ACC112 (cell line): ENCODE results near the gene NFKBIB.

Experiments
- H2AFZ ChIP-seq: fragments of 200-600 bp; sonication (generic); one replicate; pipeline ENCODE4 v1.6.0; 2017; ENCODE audit warnings: antibody characterized with exemption, low read length; ENCODE audit not compliant: unreplicated experiment
- H3K27ac ChIP-seq: fragments of 200-600 bp; sonication (generic); 2 replicates; pipeline ENCODE4 v1.5.1; 2014; ENCODE audit warnings: low read depth, mild to moderate bottlenecking, antibody characterized with exemption, low read length, moderate library complexity
- H3K27me3 ChIP-seq: fragments of 200-600 bp; sonication (generic); 2 replicates; pipeline ENCODE4 v1.6.1; 2014; ENCODE audit warnings: mild to moderate bottlenecking, antibody characterized with exemption, low read length, moderate library complexity, mixed read lengths; ENCODE audit not compliant: insufficient read depth
- H3K36me3 ChIP-seq: fragments of 200-600 bp; sonication (generic); 2 replicates; pipeline ENCODE4 v1.6.1; 2016; ENCODE audit warnings: mild to moderate bottlenecking, antibody characterized with exemption, low read length, moderate library complexity, mixed read lengths; ENCODE audit not compliant: insufficient read depth
- H3K4me1 ChIP-seq: fragments of 200-600 bp; sonication (generic); one replicate; pipeline ENCODE4 v1.6.1; 2016; ENCODE audit warnings: low read length, mixed read lengths; ENCODE audit not compliant: insufficient read depth, unreplicated experiment, control insufficient read depth
- H3K4me3 ChIP-seq: fragments of 200-600 bp; sonication (generic); 2 replicates; pipeline ENCODE4 v1.5.1; 2014; ENCODE audit warnings: mild to moderate bottlenecking, low read depth, low read length
- H3K79me2 ChIP-seq: fragments of 200-600 bp; sonication (generic); one replicate; pipeline ENCODE4 v1.6.0; 2016; ENCODE audit warnings: low read length; ENCODE audit not compliant: control insufficient read depth, unreplicated experiment, insufficient read depth

NFKBIB gene

DNA sequence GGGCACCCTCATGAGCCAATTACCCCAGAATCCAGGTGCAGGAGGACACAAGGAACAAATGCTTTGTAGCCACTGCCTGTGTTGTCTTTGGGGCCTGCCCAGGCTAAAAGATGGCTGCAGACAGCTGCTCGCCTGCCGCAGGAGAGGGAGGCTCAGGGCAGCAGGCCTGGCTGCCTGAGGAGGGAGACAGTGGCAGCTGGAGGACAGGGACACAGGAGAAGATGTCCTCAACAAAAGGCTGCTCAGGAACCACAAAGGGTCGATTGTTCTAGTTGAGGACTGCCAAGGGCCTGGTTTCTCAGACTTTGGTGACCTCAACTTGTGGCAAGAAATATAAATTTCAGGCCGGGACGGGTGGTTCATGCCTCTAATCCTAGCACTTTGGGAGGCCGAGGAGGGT lies 8.0 kb upstream of the NFKBIB start:
- no peak overlapping the region for H3K4me3 ChIP-seq
- no peaks in the 10 kb centered on the region for H3K79me2 ChIP-seq
- no peak overlapping the region for H2AFZ ChIP-seq

DNA sequence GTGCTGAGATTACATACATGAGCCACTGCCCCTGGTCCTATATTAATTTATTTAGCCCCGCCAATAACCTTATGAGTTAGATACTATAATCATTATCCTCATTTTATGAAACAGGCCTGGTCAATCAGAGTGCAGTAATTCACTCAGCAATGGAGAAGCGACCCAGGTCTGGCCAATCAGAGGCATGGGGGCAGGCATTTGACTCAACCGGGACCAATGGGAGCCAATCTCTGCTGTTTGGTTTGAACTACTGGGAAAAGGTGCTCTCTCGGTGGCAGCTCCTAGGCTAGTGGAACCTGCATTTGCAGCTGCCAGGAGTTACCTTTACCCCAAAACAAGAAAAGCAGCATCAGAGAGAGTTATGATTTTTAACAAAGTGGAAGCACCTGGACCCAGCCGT lies 6.9 kb upstream of the NFKBIB start:
- Histone ChIP-seq H3K36me3 (no peaks in the 10 kb centered on the region), H3K27ac (no peak overlapping the region), H2AFZ (no peak overlapping the region), H3K79me2 (no peaks in the 10 kb centered on the region), H3K4me3 (no peak overlapping the region), H3K27me3 (no peaks in the 10 kb centered on the region), H3K4me1 (no peaks in the 10 kb centered on the region)

More for the DNA sequence above, 8.0 kb upstream of the NFKBIB start:
- no peak overlapping the region for H3K27ac ChIP-seq
- no peaks in the 10 kb centered on the region for H3K27me3 ChIP-seq
- no peaks in the 10 kb centered on the region for H3K4me1 ChIP-seq
- no peaks in the 10 kb centered on the region for H3K36me3 ChIP-seq

DNA sequence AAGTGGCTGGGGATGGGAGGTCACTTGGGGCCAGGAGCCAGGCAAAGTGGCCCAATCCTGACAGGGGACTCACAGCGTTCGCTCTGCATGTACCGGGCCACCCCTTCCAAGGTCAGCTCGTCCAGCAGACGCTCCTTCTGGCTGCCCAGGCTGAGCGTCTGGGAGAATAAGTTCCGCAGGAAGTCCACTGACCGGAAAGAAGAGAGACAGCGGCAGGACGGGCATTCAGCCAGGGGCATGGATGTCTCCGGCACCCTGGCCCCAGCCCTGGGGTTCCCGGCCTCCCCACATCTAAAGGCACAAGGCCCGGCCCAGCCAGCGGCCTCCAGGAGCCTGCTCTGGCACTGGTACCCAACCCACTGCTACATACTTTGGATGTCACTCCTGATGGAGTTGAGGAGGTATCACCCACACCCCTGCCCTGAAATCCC lies 6.4 kb upstream of the NFKBIB start:
- no peaks in the 10 kb centered on the region for H3K4me1 ChIP-seq
- no peaks in the 10 kb centered on the region for H3K79me2 ChIP-seq

DNA sequence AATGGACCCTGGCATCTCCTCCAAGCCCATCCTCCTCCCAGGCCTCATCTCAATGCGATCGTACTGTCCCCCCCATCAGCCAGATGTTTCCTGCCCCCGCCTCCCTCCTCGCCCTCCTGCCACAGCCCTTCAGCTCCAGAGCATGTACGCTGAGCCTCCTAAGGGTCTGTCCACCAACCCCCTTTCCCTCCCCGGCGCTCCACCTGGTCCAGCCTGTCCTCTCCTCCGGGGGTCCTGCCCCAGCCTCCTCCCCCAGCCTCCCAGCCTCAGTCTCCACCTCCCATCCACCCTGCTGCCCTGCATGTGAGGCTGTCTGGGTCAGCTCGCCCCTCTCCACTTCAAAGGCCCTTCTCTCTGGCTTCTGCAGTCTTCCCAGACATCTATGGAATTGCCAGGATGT lies 4.8 kb upstream of the NFKBIB start:
- no peaks in the 10 kb centered on the region for H3K27me3 ChIP-seq
- no peak overlapping the region for H3K4me3 ChIP-seq

More for the DNA sequence above, 6.4 kb upstream of the NFKBIB start:
- Histone ChIP-seq H3K27me3 (no peaks in the 10 kb centered on the region), H3K27ac (no peak overlapping the region), H2AFZ (no peak overlapping the region), H3K36me3 (no peaks in the 10 kb centered on the region), H3K4me3 (no peak overlapping the region)

GRCh38 chr19:38898788-38899446 lies 852 bp upstream of the NFKBIB start:
- peak overlapping the region; percentile 90 for H3K4me3 ChIP-seq
- no peak overlapping the region for H3K27ac ChIP-seq
- no peaks in the 10 kb centered on the region for H3K36me3 ChIP-seq
- H3K4me1 ChIP-seq = no peaks in the 10 kb centered on the region
- H3K79me2 ChIP-seq = peaks cover 3% of the 10 kb centered on the region
- no peaks in the 10 kb centered on the region for H3K27me3 ChIP-seq
- H2AFZ ChIP-seq = peak overlapping the region; percentile 80

More for the DNA sequence above, 4.8 kb upstream of the NFKBIB start:
- H3K27ac ChIP-seq = no peak overlapping the region
- no peaks in the 10 kb centered on the region for H3K4me1 ChIP-seq
- no peaks in the 10 kb centered on the region for H3K36me3 ChIP-seq
- H2AFZ ChIP-seq = no peak overlapping the region
- H3K79me2 ChIP-seq = no peaks in the 10 kb centered on the region

- Histone ChIP-seq H3K27ac (peak overlapping the region; percentile 79), H3K36me3 (no peaks in the 10 kb centered on the region; the same call in 1 of the 2 replicates), H3K27me3 (no peaks in the 10 kb centered on the region), H3K4me1 (no peaks in the 10 kb centered on the region), H2AFZ (peak overlapping the region; percentile 81), H3K79me2 (peaks cover 3% of the 10 kb centered on the region), H3K4me3 (peak overlapping the region; percentile 90)
These were observed 447 bp downstream of the NFKBIB start for GRCh38 chr19:38900202-38900629.

- H3K79me2 ChIP-seq = peaks cover 3% of the 10 kb centered on the region
- no peaks in the 10 kb centered on the region for H3K27me3 ChIP-seq
- H3K27ac ChIP-seq = peak overlapping the region; percentile 79
- H3K36me3 ChIP-seq = peaks cover 5% of the 10 kb centered on the region; the same call in 1 of the 2 replicates
- H3K4me1 ChIP-seq = no peaks in the 10 kb centered on the region
- H3K4me3 ChIP-seq = peak overlapping the region; percentile 90
- H2AFZ ChIP-seq = no peak overlapping the region
These were observed 998 bp downstream of the NFKBIB start for GRCh38 chr19:38900743-38901190.

- H2AFZ ChIP-seq = no peak overlapping the region
- H3K4me1 ChIP-seq = no peaks in the 10 kb centered on the region
- peaks cover 5% of the 10 kb centered on the region; the same call in 1 of the 2 replicates for H3K36me3 ChIP-seq
- H3K27ac ChIP-seq = no peak overlapping the region
- no peaks in the 10 kb centered on the region for H3K27me3 ChIP-seq
- peaks cover 3% of the 10 kb centered on the region for H3K79me2 ChIP-seq
- no peak overlapping the region for H3K4me3 ChIP-seq
These were observed 1.9 kb downstream of the NFKBIB start for GRCh38 chr19:38901683-38902082.

GRCh38 chr19:38904581-38905539 lies 5.1 kb downstream of the NFKBIB start:
- Histone ChIP-seq H3K79me2 (peaks cover 3% of the 10 kb centered on the region), H3K27me3 (no peaks in the 10 kb centered on the region), H3K36me3 (peaks cover 15% of the 10 kb centered on the region; the same call in 1 of the 2 replicates), H2AFZ (no peak overlapping the region), H3K27ac (no peak overlapping the region), H3K4me3 (no peak overlapping the region), H3K4me1 (no peaks in the 10 kb centered on the region)

- H3K4me1 ChIP-seq = no peaks in the 10 kb centered on the region
- H3K36me3 ChIP-seq = peaks cover 15% of the 10 kb centered on the region; the same call in 1 of the 2 replicates
These were observed 5.9 kb downstream of the NFKBIB start for GRCh38 chr19:38905620-38906019.

More at GRCh38 chr19:38905620-38906019, 5.9 kb downstream of the NFKBIB start:
- H2AFZ ChIP-seq = no peak overlapping the region
- no peaks in the 10 kb centered on the region for H3K27me3 ChIP-seq
- no peak overlapping the region for H3K4me3 ChIP-seq
- no peak overlapping the region for H3K27ac ChIP-seq
- H3K79me2 ChIP-seq = no peaks in the 10 kb centered on the region
